SK-N-SH (cell line): ENCODE measurements around the gene ZEB1. TPM values are rescaled to one million over a fixed set of nuclear protein-coding genes. Genes with fewer than 3 reads are reported as not detected.

Experiments used
- CTCF ChIA-PET: fragments of 300-600, 350-600 bp; formaldehyde crosslinking; extraction: SDS; loops from one replicate; lab custom pipeline; 2021; lab: Yijun Ruan, JAX
- POLR2A ChIA-PET: fragments of 350-600 bp; sonication (Branson Sonifier 250); formaldehyde crosslinking; extraction: SDS; loops from one replicate; lab custom pipeline; 2020; ENCODE audit warnings: antibody characterized with exemption, inconsistent platforms; lab: Yijun Ruan, JAX
- DNase-seq: peaks from one replicate; pipeline ENCODE4 v3.0.0; 2012
- H2AFZ ChIP-seq: fragments of 200-600 bp; sonication (generic); 2 replicates; pipeline ENCODE4 v1.8.1; 2016; ENCODE audit warnings: antibody characterized with exemption, mild to moderate bottlenecking, low read depth
- H3F3A ChIP-seq: fragments of 200-600 bp; sonication (generic); replicated peaks from 2 replicates; pipeline ENCODE3; 2016; ENCODE audit warnings: antibody characterized with exemption, mild to moderate bottlenecking; ENCODE audit not compliant: insufficient read depth
- H3K27ac ChIP-seq, 2 experiments: fragments of 200-500 bp in 1 of 2; fragments of 200-600 bp in 1 of 2; sonication (Bioruptor generic) in 1 of 2; sonication (generic), shearing (Covaris generic) in 1 of 2; 2 replicates each; pipeline versions ENCODE4 v1.5.1 to v1.6.1; 2014 to 2016; ENCODE audit warnings: low read depth in 2 of 2, inconsistent platforms in 1 of 2, low read length in 1 of 2, mild to moderate bottlenecking in 1 of 2, mixed read lengths in 1 of 2
- H3K27me3 ChIP-seq: fragments of 200-600 bp; sonication (generic), shearing (Covaris generic); 2 replicates; pipeline ENCODE4 v1.6.1; 2016; ENCODE audit warnings: mixed run types; ENCODE audit not compliant: insufficient read depth
- H3K36me3 ChIP-seq, 2 experiments: fragments of 200-500 bp in 1 of 2; fragments of 200-600 bp in 1 of 2; sonication (Bioruptor generic) in 1 of 2; sonication (generic) in 1 of 2; replicated peaks in 1 of 2; 2 replicates each; pipeline versions ENCODE3 to v1.5.1; 2014 to 2016; ENCODE audit warnings: low read length in 1 of 2, mild to moderate bottlenecking in 1 of 2; ENCODE audit not compliant: insufficient read depth in 2 of 2, control insufficient read depth in 1 of 2
- H3K4me1 ChIP-seq, 2 experiments: fragments of 200-500 bp in 1 of 2; fragments of 200-600 bp in 1 of 2; sonication (Bioruptor generic) in 1 of 2; sonication (generic), shearing (Covaris generic) in 1 of 2; 2 replicates each; pipeline versions ENCODE4 v1.5.1 to v1.6.1; 2014 to 2016; ENCODE audit warnings: low read depth in 1 of 2, low read length in 1 of 2, mixed run types in 1 of 2; ENCODE audit not compliant: insufficient read depth in 2 of 2, control insufficient read depth in 1 of 2
- H3K4me2 ChIP-seq: fragments of 200-600 bp; sonication (generic), shearing (Covaris generic); 2 replicates; pipeline ENCODE4 v1.6.1; 2017; ENCODE audit warnings: mixed run types
- H3K4me3 ChIP-seq, 2 experiments: fragments of 200-500 bp in 1 of 2; fragments of 200-600 bp in 1 of 2; sonication (Bioruptor generic) in 1 of 2; sonication (generic), shearing (Covaris generic) in 1 of 2; 2 replicates each; pipeline versions ENCODE4 v1.5.1 to v1.8.1; 2014 to 2016; ENCODE audit warnings: low read depth in 2 of 2, inconsistent platforms in 1 of 2, low read length in 1 of 2, mild to moderate bottlenecking in 1 of 2, mixed read lengths in 1 of 2, moderate library complexity in 1 of 2
- H3K79me2 ChIP-seq: fragments of 200-600 bp; sonication (generic); 2 replicates; pipeline ENCODE4 v1.8.1; 2017; ENCODE audit warnings: mild to moderate bottlenecking; ENCODE audit not compliant: insufficient read depth
- H3K9ac ChIP-seq: fragments of 200-600 bp; sonication (generic); 2 replicates; pipeline ENCODE4 v1.6.1; 2017; ENCODE audit warnings: mixed run types
- H3K9me2 ChIP-seq: fragments of 200-600 bp; sonication (generic); 2 replicates; pipeline ENCODE4 v1.6.1; 2017; ENCODE audit warnings: mixed run types
- H3K9me3 ChIP-seq: fragments of 200-600 bp; sonication (generic); 2 replicates; pipeline ENCODE4 v1.6.1; 2017; ENCODE audit warnings: mixed run types, mild to moderate bottlenecking, moderate library complexity
- H4K20me1 ChIP-seq: fragments of 200-600 bp; sonication (generic); 2 replicates; pipeline ENCODE4 v1.6.1; 2017; ENCODE audit warnings: mild to moderate bottlenecking, mixed run types; ENCODE audit not compliant: insufficient read depth
- EP300 ChIP-seq, 2 experiments: IDR thresholded peaks; 2 replicates each; pipeline versions ENCODE4 v1.4.0 to v1.6.1; 2012; ENCODE audit warnings: borderline replicate concordance in 1 of 2, low read depth in 1 of 2, low read length in 1 of 2
- FOXJ3 ChIP-seq: sonication (generic); formaldehyde crosslinking; IDR thresholded peaks from 2 replicates; pipeline ENCODE4 v1.5.1; 2020; ENCODE audit warnings: mild to moderate bottlenecking, missing genetic modification reagents
- MXI1 ChIP-seq: IDR thresholded peaks from 2 replicates; pipeline ENCODE4 v1.6.1; 2012; ENCODE audit warnings: mild to moderate bottlenecking, low read depth, low read length, improper control_type of control experiment
- NFIC ChIP-seq: IDR thresholded peaks from 2 replicates; pipeline ENCODE4 v1.4.0; 2012; ENCODE audit warnings: borderline replicate concordance
- TEAD4 ChIP-seq: IDR thresholded peaks from 2 replicates; pipeline ENCODE4 v1.4.0; 2012; ENCODE audit warnings: mild to moderate bottlenecking, borderline replicate concordance; ENCODE audit not compliant: insufficient read depth
- WGBS: methylation state at CpG from one replicate; pipeline ENCODE4 v1.1.6; 2017; ENCODE audit warnings: low lambda C conversion rate; 5-methylcytosine and 5-hydroxymethylcytosine counted together
- polyA plus RNA-seq, 3 experiments: library from polyadenylated mRNA; depleted of rRNA; stranded (reverse); fragments of >200 nt; gene quantifications; 2 replicates each; pipeline ENCODE4 v1.2.3, GENCODE V29; 2012
- TF ChIP-seq, protein P1 (sequence below): fragments of 200-600 bp; sonication (generic); IDR thresholded peaks from 2 replicates; pipeline ENCODE4 v1.6.1; 2017; ENCODE audit warnings: antibody characterized with exemption, mild to moderate bottlenecking, moderate library complexity

Gene ZEB1
- polyA plus RNA-seq, 1 of the 3 experiments (the other 2 are of a cell fraction), result 5.4 TPM

DNA sequence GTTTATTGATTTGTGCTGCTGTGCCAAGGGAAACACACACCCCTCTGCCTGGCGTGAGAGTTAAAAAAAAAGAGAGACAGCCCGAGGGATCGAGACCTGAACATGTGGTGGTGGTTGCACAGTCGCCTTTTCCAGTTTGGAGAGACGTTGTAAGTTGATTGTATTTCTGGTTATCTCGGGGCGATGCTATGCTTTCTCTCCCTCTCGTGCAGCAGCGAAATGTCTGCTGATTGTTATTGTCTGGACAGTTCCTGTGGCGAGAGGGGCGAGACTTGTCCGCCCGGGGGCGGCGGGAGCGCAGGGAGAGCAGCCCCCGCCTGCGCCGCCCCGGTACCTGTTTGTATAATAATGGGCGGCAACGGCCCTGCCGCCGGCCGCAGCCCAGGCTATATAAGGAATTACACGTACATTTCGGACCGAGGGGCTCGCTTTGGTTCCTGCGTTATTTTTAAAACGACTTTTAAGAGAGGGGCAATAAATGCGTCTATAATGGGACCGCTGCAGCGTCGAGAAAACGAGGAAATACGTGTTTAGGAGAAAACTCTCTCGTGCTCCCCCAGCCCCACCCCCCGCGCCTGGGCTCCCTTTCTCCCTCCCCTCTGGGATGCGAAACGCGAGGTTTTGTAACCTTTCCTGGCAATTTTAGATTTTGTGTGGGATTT is 1.7 kb downstream of the ZEB1 start:
- DNase-seq, result peak; percentile 64
- peak; percentile 51 for TF ChIP-seq MXI1
- no peak for TF ChIP-seq TEAD4
- no peak for TF ChIP-seq NFIC
- TF ChIP-seq, protein P1, sequence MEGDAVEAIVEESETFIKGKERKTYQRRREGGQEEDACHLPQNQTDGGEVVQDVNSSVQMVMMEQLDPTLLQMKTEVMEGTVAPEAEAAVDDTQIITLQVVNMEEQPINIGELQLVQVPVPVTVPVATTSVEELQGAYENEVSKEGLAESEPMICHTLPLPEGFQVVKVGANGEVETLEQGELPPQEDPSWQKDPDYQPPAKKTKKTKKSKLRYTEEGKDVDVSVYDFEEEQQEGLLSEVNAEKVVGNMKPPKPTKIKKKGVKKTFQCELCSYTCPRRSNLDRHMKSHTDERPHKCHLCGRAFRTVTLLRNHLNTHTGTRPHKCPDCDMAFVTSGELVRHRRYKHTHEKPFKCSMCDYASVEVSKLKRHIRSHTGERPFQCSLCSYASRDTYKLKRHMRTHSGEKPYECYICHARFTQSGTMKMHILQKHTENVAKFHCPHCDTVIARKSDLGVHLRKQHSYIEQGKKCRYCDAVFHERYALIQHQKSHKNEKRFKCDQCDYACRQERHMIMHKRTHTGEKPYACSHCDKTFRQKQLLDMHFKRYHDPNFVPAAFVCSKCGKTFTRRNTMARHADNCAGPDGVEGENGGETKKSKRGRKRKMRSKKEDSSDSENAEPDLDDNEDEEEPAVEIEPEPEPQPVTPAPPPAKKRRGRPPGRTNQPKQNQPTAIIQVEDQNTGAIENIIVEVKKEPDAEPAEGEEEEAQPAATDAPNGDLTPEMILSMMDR, result 0 out of 2 replicates have a peak, but pooled peaks have one; percentile 13
- no peaks in the 10 kb centered on the region for H3K36me3 ChIP-seq
- peaks cover 0 to 20% of the 10 kb centered on the region in 2 experiments; a peak in 3 of 4 replicates for H3K4me1 ChIP-seq
- H3K27ac ChIP-seq, result peak overlapping the region; percentile 49 to 91
- peak overlapping the region; percentile 71 for H3K9ac ChIP-seq
- H3K79me2 ChIP-seq, result peaks cover 80% of the 10 kb centered on the region
- 1% methylated on average over 31 of the region's 43 CpGs for WGBS
- ChIA-PET CTCF (interaction anchor here (0.7 to 1.3 kb wide), 3 partner anchors 289 to 569 kb away, joined by 3 to 5 read pairs (median 5); partner anchors contain the start of gene ZNF438), POLR2A (no interaction called here)
- H3K9me2 ChIP-seq, result no peaks in the 10 kb centered on the region
- peak overlapping the region; percentile 89 for H2AFZ ChIP-seq
- H3K27me3 ChIP-seq, result no peaks in the 10 kb centered on the region
- H3K4me2 ChIP-seq, result peak overlapping the region; percentile 88
- H3F3A ChIP-seq, result peaks cover 24% of the 10 kb centered on the region
- H4K20me1 ChIP-seq, result peaks cover 12% of the 10 kb centered on the region
- H3K9me3 ChIP-seq, result no peaks in the 10 kb centered on the region
- peak overlapping the region; percentile 94 to 98 for H3K4me3 ChIP-seq

DNA sequence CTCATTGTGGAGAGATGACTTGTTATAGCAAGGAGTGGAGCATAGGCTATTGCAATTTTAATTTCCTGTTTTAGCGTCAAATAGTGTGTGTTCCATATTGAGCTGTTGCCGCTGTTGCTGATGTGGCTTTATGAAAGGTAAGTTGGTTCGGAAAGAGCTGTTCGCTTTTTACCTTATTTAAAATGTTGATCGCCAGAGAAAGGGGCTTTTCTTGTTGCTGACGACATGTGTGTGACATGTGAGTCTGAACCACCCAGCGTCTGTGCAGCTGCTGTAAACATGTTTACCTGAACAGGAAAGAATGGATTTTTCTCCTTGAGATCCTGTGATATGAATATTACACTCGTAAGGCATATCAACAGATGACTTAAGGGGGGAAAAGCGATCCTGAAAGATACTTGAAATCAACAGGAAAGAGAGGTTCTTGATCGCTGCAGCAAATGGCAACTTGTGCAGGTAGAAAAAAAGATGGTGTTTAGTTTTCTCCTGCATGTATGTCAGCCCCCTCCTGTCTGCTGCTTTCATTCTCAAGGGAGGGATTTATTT is 2.5 kb downstream of the ZEB1 start:
- TF ChIP-seq EP300 (IDR thresholded peaks at IDR 0.05; ENCODE audit: borderline replicate concordance in 1 of 2, low read depth in 1 of 2, low read length in 1 of 2) (no peak), FOXJ3 (CRISPR knock-in tag) (0 out of 2 replicates have a peak, but pooled peaks have one; percentile 25), MXI1 (no peak; the same call in 1 of the 2 replicates)
- no peaks in the 10 kb centered on the region for H3K9me3 ChIP-seq
- H3K9ac ChIP-seq, result peak overlapping the region; percentile 71
- ChIA-PET CTCF (interaction anchor here (0.8 to 1.3 kb wide), 3 partner anchors 24 to 570 kb away, joined by 3 to 5 read pairs (median 5); no protein-coding TSS in a partner anchor), POLR2A (no interaction called here)
- H3K9me2 ChIP-seq, result no peaks in the 10 kb centered on the region
- peaks cover 87% of the 10 kb centered on the region for H3K79me2 ChIP-seq
- no peaks in the 10 kb centered on the region for H3K36me3 ChIP-seq
- 34% methylated on average over 10 of the region's 10 CpGs for WGBS
- H2AFZ ChIP-seq, result peak overlapping the region; percentile 89
- peak; percentile 5 for DNase-seq
- H3K27me3 ChIP-seq, result no peaks in the 10 kb centered on the region
- peaks cover 0 to 20% of the 10 kb centered on the region in 2 experiments; a peak in 3 of 4 replicates for H3K4me1 ChIP-seq
- peaks cover 16% of the 10 kb centered on the region for H3F3A ChIP-seq
- peaks cover 12% of the 10 kb centered on the region for H4K20me1 ChIP-seq
- peak overlapping the region; percentile 49 to 91 for H3K27ac ChIP-seq
- H3K4me2 ChIP-seq, result peak overlapping the region; percentile 88
- peak overlapping the region; percentile 94 to 98 for H3K4me3 ChIP-seq
